HCEC 1CT (cell line): ENCODE results near the gene YOD1.
"Not testable (repeated sequence)": the region's sequence is repeated elsewhere in the genome, so short reads cannot be mapped to it uniquely, and the experiment has no call there.

Source experiments
- DNase-seq: peaks from one replicate; pipeline ENCODE4 v3.0.0-alpha.2; 2017

The YOD1 gene

DNA sequence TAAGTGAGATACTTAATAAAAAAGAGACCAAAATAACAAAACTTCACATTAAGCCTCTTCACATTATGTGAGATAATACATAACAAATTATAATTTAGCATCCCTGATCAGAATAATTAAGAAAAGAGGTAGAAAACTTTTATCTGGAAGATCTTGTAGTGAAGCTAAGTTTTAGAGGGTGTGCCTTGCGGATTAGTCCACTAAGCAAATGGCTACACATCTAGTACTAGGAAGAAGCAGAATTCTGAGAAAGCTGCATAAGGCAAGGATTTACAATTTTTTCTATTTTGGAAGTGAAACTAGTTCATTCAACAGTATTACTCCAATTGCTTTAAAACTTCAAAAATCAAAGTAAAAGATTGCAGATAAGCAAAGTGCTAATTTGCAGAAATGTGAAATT is 3.5 kb downstream of the YOD1 start:
- DNase-seq = no peak

DNA sequence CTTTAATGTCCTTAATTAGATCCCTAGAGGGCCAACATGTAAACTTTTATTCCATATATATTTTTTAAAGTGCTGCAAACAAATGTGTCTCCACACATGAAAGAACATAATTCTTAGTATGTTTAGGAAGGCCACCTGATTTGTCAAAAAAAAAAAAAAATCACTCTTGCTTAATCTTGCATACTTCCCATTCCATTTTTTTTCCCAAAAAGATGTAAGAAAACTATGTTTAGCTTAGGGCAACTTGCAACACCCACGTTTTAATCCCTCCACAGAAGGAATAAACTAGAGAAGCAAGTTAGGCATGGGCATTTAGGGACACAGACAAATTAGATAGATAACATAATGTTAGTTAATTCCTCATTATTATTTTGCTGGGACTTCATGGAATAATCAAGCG is 5.6 kb downstream of the YOD1 start:
- no peak for DNase-seq

DNA sequence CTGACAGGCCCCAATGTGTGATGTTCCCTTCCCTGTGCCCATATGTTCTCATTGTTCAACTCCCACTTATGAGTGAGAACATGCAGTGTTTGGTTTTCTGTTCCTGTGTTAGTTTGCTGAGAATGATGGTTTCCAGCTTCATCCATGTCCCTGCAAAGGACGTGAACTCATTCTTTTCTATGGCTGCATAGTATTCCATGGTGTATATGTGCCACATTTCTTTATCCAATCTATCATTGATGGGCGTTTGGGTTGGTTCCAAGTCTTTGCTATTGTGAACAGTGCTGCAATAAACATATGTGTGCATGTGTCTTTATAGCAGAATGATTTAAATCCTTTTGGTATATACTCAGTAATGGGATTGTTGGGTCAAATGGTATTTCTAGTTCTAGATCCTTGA is 9.6 kb downstream of the YOD1 start:
- DNase-seq = not testable (repeated sequence)

DNA sequence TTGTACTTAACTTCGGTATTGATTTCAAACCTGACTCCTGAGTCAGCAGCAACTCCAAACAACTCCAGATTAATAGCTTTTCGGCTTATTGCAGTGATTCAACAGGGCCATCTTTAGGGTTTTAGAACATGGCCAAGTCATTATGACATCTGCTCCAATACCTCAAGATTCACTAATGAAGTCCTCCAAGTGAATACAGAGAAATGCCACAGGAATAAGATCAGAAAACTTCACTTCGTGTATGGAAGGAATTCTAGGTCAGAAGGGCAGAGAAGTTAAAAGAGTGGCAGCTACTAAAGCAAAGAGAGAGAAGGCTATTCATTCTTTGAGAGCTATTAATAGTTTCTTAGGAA is 10.9 kb downstream of the YOD1 start:
- DNase-seq = peak; percentile 40

DNA sequence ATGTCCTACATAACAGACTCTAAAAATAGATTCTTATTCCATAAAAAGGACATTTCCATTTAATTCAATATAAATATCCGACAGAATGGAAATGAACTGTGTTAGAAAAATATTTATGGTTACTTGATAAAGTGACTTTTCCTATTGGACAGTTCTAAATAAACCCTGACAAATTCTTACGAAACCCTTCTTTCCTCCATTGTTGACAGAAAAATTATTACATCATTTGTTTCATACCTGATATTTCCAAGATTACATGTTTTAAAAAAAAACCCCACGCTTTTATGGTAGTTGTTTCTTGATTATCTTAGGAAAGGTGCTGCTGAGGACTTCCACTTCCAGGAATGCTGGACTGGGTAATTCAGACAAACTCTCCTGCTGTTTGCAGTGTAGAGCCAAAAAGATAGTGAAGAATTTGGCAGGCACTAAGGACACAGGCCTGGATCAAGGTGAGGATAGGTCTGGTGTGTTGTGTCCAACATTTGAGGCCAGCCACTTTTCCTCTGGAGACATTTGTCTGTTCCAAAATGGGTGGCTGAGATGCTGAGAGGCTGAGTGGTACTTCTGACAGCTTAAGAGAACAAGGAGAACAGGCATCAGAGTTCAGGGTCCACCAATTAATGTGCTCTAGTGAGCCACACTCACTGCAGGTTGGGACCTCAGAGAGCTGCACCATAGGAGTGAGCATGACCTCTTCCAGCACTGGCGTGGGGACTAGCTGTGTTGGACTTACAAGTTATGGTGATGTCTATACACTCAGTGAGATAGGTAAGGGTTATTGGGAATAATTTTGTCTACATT is 11.4 kb downstream of the YOD1 start:
- DNase-seq = no peak

GRCh38 chr1:207036865-207037264 is 14.1 kb downstream of the YOD1 start:
- no peak for DNase-seq

GRCh38 chr1:207035877-207036551 is 15.0 kb downstream of the YOD1 start:
- DNase-seq = no peak

DNA sequence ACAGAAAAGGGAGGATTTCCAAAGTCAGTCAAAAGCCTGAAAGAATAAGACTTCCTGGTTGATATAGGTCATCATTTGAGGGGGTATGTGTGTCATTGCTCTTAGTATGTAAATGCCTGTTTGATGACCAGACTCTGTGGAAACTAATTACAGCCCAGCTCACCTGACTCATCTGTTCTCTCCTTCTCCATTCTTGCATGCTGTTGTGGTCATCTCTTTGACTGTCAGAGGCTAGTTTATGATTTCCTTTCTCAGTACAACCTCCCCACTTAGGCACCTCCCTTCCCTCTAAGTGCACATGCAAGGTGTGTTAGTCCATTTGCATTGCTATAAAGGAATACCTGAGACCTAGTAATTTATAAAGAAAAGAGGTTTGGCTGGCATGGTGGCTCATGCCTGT is 16.0 kb downstream of the YOD1 start:
- peak; percentile 85 for DNase-seq

GRCh38 chr1:207034208-207034607 is 16.8 kb downstream of the YOD1 start:
- peak; percentile 26 for DNase-seq

GRCh38 chr1:207033302-207033701 is 17.7 kb downstream of the YOD1 start:
- no peak for DNase-seq

DNA sequence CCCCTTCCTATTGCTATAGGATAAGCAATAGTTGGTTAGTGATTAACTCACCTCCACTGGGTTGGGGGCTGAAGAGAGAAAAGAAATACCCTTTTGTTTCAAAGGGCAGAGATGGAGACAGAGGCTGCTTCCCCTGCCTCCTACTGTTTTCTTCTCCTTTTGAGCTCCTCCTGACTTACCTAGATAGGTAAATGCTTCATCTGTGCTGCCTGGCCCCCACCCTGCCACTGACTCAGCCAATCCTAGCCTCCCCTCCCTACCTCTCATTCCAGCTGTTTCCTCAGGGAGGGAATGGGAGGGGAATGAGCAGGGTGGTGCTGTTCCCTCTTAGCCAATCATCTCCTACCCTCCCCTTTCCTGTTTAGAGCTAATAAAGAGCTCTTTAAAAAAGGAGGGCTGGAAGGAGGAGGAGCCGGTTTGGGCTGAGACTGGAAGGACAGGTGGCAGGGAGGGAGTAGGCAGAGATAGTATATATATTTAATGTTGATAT is 18.4 kb downstream of the YOD1 start, which contains the start of gene C1orf116:
C1orf116 (minus strand) TSS at position 229 of the 490 bp plus-strand sequence. CDS start 5,158 bp downstream, outside the sequence.
- DNase-seq = no peak

DNA sequence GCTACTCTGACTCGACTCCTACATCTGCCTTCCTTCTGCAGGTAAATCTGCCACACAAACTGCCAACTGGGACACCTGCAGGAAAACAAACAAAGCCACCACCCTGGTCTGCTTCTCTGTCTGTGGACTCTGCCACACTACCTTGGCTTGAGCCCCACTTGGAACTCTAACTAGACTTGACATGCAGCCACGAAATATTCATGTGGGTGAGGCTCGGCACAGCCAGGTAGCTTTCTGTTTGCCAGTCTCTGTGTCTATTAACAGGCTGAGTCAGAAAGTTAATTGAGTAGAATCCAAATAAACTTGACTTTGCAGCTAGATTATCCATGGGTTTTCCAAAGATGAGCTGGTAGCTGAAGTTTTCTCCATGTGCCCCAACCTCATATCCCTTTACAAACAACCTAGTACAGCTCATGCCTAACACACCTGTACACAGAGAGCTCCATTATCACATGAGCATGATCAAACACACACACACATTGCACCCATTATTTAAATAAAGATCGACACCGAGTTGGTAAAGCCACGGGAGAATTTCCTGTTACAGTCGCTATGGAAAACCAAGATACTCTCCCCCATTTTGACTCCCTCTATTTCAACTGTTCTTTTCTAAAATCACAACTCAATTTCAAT is 19.3 kb downstream of the YOD1 start:
- no peak for DNase-seq

- no peak for DNase-seq
Measured at GRCh38 chr1:207031016-207031415, 20.0 kb downstream of the YOD1 start.

- no peak for DNase-seq
Measured at GRCh38 chr1:207030522-207031009, 20.4 kb downstream of the YOD1 start.

DNA sequence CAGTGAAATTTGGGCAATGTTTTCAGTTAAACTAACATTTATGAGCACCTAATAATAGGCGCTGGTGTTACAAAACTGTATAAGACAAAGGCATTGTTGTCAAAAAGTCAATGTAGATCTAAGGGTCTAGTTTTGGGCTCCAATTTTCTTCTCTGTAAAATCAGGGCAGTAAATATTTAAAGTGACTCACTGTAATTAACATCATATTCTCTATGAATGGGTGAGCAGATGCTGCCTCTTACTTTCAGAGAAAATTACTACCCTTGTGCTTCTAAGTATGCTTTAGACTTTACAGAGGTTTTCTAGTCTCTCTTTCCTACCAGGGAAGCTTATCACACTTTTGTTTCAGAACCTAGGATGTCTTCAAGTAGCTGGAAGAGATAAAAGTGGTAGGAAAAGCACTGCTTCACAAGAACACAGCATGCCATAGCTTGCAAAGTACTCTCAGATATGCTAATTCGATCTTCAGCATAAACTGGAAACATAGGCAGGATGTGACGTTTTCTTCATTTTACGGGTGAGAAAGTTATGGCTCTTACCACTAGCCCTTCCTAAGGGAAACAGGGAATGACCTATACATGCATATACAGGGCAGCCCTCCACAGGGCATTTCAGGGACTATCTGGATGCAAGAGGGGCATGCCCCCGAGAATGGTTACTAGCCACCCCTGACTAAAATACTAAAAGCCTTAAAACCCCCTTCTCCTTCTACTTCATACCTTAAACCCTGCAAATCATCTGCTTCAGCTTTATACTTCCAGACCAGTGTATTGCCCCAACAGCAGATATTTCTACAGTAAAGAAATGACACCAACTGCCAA is 21.1 kb downstream of the YOD1 start:
- no peak for DNase-seq

DNA sequence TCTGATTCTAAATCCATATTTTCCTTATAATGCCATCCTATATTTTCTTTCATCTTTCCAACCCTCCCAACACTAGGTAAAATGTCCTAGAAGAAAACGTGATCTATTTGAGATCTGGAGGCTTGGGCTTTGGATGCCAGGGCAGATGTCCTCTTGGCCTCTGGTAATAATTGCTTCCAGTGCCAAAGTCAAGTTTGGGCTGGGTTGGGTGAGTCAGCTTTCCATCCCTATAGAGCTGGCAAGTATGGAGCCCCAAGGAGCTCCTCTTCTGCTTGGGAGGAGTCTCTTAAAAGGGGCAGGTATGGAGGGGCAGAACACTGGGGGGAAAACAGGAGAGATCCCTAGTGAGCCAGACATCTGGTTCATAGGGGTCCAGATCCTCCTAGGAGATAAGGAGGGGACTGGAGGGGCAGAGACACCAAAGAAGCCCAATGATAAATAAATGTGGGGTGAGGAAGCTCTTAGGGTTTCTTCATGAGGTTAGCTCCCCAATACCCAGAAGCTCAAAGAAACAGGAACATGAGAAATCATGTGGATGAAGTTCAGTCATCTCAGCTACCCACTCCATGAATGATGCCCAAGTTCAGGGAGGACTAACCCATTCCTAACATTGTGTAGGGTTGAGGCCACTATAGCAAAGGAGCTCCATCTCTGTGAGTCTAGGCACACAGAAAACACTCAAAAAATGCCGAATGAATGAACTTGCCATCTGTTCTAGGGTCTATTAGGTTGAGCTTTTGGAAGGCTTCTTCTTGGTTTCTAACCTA is 21.9 kb downstream of the YOD1 start:
- DNase-seq = no peak

- no peak for DNase-seq
Measured at GRCh38 chr1:207027921-207028320, 23.1 kb downstream of the YOD1 start.

GRCh38 chr1:207027206-207027777 is 23.7 kb downstream of the YOD1 start:
- peak; percentile 43 for DNase-seq

- peak; percentile 18 for DNase-seq
Measured at GRCh38 chr1:207026104-207026534, 24.9 kb downstream of the YOD1 start.

DNA sequence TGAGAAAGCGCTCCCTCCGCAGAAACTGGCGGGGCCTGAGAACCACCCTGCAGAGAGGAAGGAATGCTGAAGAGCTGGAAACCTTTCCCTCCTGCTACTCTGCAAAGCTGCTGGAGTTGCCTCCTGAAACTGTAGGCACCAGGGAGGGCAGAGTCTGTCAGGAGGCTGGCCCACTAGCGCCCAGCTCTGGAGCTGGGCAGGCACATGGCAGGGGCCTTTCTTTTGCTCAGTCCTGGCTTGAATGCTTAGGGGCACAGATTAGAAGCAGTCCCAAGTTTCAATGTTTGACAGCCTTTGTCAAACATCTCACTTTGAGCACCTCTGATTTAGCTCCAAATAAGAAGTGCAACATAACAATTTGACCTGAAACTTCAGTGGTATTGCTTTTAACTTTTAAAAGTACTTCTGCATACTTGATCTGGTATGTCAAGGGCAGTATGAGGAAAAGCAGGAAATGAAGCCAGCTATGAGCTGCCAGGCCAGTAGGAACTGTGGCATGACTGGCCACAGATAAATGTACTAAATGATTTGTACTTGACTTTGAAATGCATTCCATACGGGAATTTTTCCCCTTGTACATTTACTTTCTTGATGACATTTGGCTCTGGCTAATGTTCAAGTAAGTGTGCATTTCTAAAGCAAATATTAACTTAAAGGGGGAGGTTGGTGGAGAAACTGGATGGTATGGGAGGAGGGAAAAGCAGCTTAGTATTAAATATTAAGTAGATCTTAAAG is 25.7 kb downstream of the YOD1 start:
- DNase-seq = peak; percentile 61
